ENCODE data around the gene OAT.

OAT gene

DNA sequence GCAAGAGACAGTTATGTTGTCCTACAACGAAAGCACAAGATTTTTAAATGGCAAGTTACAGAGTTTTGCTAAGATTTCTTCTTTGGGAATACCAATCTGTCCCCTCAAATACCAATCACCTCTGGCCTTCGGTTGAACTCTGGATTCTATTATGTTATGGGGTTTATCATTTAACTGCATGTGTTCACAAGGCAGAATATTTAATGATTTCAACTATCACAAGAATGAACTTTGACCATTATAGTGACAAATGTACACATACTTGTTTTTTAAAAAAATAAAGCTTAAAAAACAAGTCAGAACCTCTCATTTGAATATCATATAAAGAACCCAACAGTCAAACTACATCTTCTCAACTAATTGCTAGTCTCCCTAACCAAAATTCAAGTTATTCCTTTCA is 11.3 kb downstream of the OAT start:
- DNase-seq (ENCODE audit: low read depth in 3 of 3, low spot score in 1 of 3), result no peak

DNA sequence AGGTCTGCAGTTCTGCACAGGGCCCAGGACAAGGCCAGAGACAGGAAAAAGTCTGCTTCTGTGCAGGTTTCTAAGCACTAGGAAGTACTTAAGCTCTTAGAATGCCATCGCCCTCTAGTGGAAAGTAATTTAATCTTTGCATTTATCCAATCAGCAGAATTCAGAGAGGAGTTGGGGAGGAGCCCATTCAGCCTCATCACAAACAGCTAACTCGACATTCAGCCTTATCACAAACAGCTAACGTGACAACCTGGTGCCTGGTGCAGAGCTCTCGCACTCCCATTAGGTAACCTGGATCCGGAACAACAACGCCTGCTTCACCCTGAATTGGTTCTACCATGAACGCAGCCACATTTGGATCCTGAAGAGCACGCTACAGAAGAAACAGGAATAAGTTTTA is 15.2 kb downstream of the OAT start:
- DNase-seq (ENCODE audit: low read depth in 3 of 3, low spot score in 1 of 3), result no peak

- DNase-seq (ENCODE audit: low read depth in 3 of 3, low spot score in 1 of 3), result no peak
These were observed 16.4 kb downstream of the OAT start for GRCh38 chr10:124402273-124402672.

DNA sequence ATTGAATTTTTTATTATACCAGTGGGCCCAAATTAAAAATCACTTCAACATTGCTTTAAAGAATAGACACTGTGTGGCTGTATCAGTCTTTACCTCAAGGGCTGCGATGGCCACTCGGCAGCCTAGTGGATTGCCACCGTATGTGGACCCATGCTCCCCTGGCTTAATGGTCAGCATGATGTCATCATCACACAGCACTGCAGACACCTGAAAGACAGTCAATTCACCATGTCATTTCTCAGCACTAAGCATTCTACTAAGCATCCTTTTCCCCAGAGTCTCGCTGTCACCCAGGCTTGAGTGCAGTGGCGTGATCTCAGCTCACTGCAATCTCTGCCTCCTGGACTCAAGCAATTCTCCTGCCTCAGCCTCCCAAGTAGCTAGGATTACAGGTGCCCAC is 17.1 kb downstream of the OAT start:
- DNase-seq (ENCODE audit: low read depth in 3 of 3, low spot score in 1 of 3), result no peak

DNA sequence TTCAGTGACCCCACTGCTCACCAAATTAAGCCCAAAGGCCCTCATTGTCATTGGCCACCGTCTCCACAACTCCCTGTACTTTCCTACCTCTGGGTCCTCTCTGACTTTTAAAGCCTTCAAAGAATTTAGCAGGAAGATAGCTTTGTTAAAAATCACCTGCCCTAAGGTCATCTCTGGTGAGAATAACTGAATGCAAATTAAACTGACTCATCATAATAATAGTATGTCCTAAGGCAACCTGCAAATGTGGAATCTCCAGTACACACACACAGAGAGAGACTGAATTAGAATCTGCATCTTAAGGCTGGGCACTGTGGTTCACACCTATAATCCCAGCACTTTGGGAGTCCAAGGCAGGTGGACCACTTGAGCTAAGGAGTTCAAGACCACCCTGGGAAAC is 24.1 kb downstream of the OAT start:
- DNase-seq (ENCODE audit: low read depth in 3 of 3, low spot score in 1 of 3), result no peak

- DNase-seq (ENCODE audit: low read depth in 3 of 3, low spot score in 1 of 3), result no peak
These were observed 25.9 kb downstream of the OAT start for GRCh38 chr10:124392626-124393342.

DNA sequence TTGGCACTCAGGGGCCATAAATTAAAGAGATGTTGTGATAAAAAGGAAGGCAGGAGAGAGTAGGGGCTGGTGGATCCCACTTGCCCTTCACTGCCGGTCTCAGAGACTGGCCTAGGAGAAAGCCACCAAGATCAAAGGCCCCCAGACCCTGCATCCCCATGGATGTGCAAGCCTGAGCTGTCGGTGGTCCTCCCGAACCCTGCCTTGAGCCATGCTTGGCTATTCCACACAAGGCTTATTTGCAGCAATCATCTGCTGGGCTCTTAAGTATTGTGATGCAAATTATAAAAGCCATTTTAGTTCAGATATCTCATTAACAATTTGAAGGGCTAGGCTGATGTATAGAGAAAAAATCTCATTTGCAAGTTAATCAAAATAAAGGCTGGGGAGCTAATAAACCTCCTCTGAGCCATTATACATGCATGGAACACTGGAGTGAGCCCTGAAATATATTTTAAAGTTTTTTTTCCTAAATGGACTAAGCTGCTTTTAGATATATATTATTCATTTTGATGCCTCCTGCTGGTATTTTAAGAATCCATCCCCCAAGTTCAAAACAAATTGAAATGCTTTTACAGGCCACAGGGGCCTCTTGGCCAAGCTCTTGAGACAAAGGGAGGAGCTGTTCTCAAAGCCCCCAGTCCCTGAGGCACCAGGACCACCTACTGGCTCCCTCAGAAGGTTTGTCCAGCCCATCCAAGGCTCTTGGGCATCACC is 28.1 kb downstream of the OAT start:
- no peak for DNase-seq (ENCODE audit: low read depth in 3 of 3, low spot score in 1 of 3)

DNA sequence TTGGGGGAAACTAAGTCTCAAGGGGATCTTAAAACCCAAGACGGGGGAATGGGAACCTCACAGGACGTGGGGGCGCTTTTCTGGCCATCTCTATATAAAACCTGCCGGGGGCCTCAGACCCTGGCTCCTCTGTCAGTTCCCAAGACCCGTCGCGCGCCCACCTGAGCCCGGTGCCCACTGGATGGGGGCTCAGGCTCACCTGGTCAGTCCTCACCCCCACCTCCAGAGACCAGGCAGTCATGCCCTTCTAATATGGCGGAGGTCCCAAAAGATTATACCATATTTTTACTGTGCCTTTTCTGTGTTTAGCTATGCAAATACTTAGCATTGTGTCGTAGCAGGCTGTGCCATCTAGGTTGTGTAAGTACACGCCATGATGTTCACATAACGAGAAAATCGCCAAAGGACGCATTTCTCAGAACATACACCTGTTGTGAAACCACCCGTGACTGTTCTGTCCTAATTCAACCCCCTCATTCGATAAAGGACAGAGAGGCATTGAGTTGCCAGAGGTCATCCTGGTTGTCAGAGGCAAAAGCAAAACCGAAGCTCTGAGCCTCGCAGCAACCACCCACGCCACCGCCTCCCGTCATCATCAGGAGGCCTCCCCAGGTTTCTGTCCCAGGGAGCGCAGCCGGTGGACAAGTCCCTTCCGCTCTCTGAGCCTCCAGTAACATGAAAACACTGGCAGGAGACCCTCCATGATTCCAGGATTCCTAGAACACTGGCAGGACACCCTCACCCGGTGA is 28.9 kb downstream of the OAT start:
- DNase-seq (ENCODE audit: low read depth in 3 of 3, low spot score in 1 of 3), result no peak

DNA sequence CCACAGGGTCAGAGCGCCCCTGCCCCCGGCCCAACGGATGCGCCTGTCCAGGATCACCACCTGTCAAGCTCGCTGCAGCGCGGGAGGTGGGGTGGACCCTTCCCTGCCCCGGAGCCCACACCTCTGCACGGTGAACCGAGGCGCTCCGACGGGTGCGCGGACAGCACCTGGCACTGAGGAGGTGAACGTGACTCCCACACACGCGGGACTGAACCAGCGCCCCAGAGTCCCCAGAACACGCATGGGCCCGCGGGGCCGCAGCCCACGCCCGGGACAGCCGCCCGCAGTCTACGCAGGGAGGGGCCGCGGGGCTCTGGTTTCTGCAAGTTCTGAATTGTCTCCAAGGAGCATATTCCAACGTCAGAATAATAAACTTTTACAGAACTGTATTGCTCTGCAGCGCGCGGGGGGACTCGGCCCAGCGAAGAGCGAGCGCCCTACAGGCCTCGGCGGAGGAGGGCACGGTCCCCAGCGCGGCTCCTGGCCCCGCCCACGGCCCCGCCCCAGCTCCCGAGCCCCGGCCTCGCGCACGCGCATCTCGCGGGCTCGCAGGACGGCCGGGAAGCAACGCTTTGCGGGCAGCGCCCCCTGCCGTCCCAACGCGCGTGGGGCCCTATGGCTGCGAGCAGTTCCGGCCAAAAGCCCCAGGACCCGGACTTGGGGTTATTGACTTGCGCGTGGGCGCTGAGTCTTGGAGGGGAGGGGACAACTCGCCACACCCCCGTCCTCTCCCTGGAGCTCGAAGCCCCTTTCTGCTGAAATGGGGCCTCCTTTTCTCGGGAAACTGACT is 29.7 kb downstream of the OAT start:
- DNase-seq (ENCODE audit: low read depth in 3 of 3, low spot score in 1 of 3), result peak; percentile 76 to 96 (median 89)

GRCh38 chr10:124388476-124388822 is 30.3 kb downstream of the OAT start:
- no peak for DNase-seq (ENCODE audit: low read depth in 3 of 3, low spot score in 1 of 3)

- no peak for DNase-seq (ENCODE audit: low read depth in 3 of 3, low spot score in 1 of 3)
These were observed 31.4 kb downstream of the OAT start for GRCh38 chr10:124387078-124387874.

GRCh38 chr10:124386186-124387077 is 32.3 kb downstream of the OAT start:
- DNase-seq (ENCODE audit: low read depth in 3 of 3, low spot score in 1 of 3), result no peak

- no peak for DNase-seq (ENCODE audit: low read depth in 3 of 3, low spot score in 1 of 3)
These were observed 33.0 kb downstream of the OAT start for GRCh38 chr10:124385627-124386185.

- no peak for DNase-seq (ENCODE audit: low read depth in 3 of 3, low spot score in 1 of 3)
These were observed 34.0 kb downstream of the OAT start for GRCh38 chr10:124384591-124385190.

DNA sequence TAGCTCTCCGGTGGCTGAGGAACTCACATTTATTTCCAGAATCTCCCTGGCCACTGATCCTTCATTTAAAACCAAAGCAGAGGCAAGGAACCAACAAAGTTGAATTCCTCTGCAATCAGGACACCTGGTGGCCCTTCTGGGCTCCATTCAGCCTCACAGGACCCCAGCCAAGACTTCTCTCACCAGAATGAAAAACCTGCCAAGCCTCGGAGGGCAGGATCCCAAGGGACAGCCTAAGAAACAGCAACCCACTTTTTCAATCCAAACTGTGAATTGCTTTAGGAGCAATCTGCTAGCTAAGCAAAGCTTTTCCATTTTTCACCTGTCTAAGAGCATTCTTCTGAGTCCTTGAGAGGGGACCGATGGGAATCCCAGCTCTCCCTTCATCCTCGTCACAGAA is 34.6 kb downstream of the OAT start:
- no peak for DNase-seq (ENCODE audit: low read depth in 3 of 3, low spot score in 1 of 3)

DNA sequence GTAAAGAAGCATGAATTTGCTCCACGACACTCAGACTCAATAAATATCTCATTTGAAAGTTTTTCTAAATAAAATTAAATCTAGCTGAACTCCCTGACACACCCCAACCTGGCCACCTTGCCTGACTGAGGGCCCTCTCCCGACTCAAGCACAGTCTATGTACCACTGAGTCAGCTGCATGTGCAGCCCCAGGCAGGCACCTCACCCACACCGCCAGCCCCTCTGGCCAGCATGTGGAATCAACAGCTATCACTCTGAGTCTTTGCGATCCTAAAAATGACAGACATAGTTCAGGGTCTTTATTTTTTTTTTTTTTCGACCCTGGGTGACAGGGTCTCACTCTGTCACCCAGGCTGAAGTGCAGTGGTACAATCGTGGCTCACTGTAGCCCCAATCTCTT is 35.2 kb downstream of the OAT start:
- DNase-seq (ENCODE audit: low read depth in 3 of 3, low spot score in 1 of 3), result no peak

- DNase-seq (ENCODE audit: low read depth in 3 of 3, low spot score in 1 of 3), result no peak
These were observed 37.6 kb downstream of the OAT start for GRCh38 chr10:124381011-124381611.

GRCh38 chr10:124380256-124380995 is 38.3 kb downstream of the OAT start:
- DNase-seq (ENCODE audit: low read depth in 3 of 3, low spot score in 1 of 3), result no peak
